GM13977 (cell line): ENCODE measurements around the gene WBP1.

Experiments used
- DNase-seq: peaks from one replicate; pipeline ENCODE4 v3.0.0; 2012; ENCODE audit warnings: low spot score
- in situ Hi-C: fragments of 300-500 bp; cut with MboI; formaldehyde crosslinking; loops from one replicate; pipeline ENCODE4 v1.12.0; 2022; ENCODE audit warnings: low sequenced_read_pairs, low pct_unique_long_range_greater_than_20kb, mixed read lengths, inconsistent platforms; ENCODE audit not compliant: unreplicated experiment
- TF ChIP-seq, protein P1 (sequence below): IDR thresholded peaks from 2 replicates; pipeline ENCODE4 v1.5.1; 2012; ENCODE audit warnings: mild to moderate bottlenecking, control low read depth; ENCODE audit not compliant: insufficient read depth; ENCODE audit errors: extremely low read depth, missing control alignments

The WBP1 gene

GRCh38 chr2:74502147-74502719 is 44.0 kb downstream of the WBP1 start:
- in situ Hi-C loops = no loop called here
- TF ChIP-seq, protein P1, sequence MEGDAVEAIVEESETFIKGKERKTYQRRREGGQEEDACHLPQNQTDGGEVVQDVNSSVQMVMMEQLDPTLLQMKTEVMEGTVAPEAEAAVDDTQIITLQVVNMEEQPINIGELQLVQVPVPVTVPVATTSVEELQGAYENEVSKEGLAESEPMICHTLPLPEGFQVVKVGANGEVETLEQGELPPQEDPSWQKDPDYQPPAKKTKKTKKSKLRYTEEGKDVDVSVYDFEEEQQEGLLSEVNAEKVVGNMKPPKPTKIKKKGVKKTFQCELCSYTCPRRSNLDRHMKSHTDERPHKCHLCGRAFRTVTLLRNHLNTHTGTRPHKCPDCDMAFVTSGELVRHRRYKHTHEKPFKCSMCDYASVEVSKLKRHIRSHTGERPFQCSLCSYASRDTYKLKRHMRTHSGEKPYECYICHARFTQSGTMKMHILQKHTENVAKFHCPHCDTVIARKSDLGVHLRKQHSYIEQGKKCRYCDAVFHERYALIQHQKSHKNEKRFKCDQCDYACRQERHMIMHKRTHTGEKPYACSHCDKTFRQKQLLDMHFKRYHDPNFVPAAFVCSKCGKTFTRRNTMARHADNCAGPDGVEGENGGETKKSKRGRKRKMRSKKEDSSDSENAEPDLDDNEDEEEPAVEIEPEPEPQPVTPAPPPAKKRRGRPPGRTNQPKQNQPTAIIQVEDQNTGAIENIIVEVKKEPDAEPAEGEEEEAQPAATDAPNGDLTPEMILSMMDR = no peak
- DNase-seq = peak; percentile 38

GRCh38 chr2:74502720-74503505 is 44.7 kb downstream of the WBP1 start:
- TF ChIP-seq, protein P1 = peak; percentile 54
- peak; percentile 86 for DNase-seq
- in situ Hi-C loops = no loop called here

DNA sequence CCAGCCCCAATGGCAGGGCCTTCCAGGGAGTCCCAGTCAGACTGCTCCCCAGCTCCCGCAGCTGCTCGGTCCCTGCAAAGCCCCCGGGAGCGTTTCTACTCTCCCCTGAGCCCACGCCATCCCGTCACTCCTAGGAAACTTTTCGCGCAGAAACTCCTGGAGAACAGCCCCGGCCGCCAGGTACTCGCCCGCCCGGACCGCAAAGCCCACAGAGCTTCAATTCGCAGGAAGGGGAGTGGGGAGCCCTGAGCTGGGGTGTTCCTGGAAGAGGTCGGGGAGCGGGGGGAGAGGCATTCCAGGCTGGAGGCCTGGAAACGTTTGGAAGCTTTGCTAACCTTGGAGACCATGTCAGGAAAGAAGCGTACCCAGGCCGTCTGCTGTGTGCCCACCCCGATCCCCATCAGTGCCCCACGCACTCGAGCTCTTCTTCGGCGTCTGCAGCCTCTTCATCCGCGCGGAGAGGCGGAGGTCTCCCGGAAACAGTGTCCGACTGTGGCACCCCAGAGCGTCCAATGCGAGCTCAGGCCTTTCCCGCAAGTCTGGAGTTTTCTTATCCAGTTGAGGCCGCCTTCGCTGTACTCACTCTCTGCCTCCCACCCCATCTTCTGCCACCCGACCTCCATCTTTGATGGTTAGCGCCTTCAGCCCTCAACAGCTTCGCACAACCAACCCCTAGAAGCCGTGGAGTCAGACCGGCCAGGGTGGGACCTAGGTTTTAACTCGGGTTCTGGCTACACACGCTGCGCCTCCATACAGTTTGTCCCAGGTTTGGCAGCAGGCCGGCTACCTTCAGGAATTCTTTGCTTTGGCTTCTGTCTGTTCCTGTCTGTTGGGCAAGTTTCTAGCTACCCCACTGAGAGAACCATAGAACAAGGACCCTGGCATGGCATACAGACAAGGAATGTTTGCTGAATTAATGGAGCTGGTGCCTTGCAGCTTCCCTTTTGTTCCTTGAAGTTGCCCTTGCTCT is 45.6 kb downstream of the WBP1 start:
- TF ChIP-seq, protein P1 = no peak
- in situ Hi-C loops = no loop called here
- DNase-seq = no peak

- TF ChIP-seq, protein P1 = no peak
- in situ Hi-C loops = no loop called here
- DNase-seq = no peak
Observed at GRCh38 chr2:74504591-74504990, 46.4 kb downstream of the WBP1 start.

- in situ Hi-C loops = no loop called here
- TF ChIP-seq, protein P1 = no peak
- no peak for DNase-seq
Observed at GRCh38 chr2:74505448-74506246, 47.4 kb downstream of the WBP1 start.
